Loucy (cell line): ENCODE measurements around the gene DOK6.

ENCODE experiments used
- H2AFZ ChIP-seq: fragments of 200-600 bp; sonication (generic); 2 replicates; pipeline ENCODE4 v1.6.0; 2016; ENCODE audit warnings: antibody characterized with exemption, mild to moderate bottlenecking, low read length, moderate library complexity
- H3F3A ChIP-seq: fragments of 200-600 bp; 2 replicates; pipeline ENCODE4 v1.6.0; 2016; ENCODE audit warnings: antibody characterized with exemption, low read depth, mild to moderate bottlenecking
- H3K27me3 ChIP-seq: fragments of 200-600 bp; sonication (generic); 2 replicates; pipeline ENCODE4 v1.6.1; 2014; ENCODE audit warnings: low read length, mild to moderate bottlenecking; ENCODE audit not compliant: insufficient read depth, poor library complexity, severe bottlenecking
- H3K36me3 ChIP-seq: fragments of 200-600 bp; sonication (generic); 2 replicates; pipeline ENCODE4 v1.6.1; 2016; ENCODE audit warnings: low read length; ENCODE audit not compliant: insufficient read depth
- H3K4me1 ChIP-seq: fragments of 200-600 bp; sonication (generic); 2 replicates; pipeline ENCODE4 v1.5.1; 2014; ENCODE audit warnings: low read length, mild to moderate bottlenecking; ENCODE audit not compliant: insufficient read depth, poor library complexity, severe bottlenecking
- H3K4me2 ChIP-seq: fragments of 200-600 bp; sonication (generic); 2 replicates; pipeline ENCODE4 v1.6.0; 2014; ENCODE audit warnings: antibody characterized with exemption, low read length, low read depth, mild to moderate bottlenecking; ENCODE audit not compliant: poor library complexity, severe bottlenecking
- H3K4me3 ChIP-seq: fragments of 200-600 bp; sonication (generic); 2 replicates; pipeline ENCODE4 v1.5.1; 2014; ENCODE audit warnings: low read length, mild to moderate bottlenecking, mixed read lengths; ENCODE audit not compliant: poor library complexity, severe bottlenecking
- H3K79me2 ChIP-seq: fragments of 200-600 bp; sonication (generic); 2 replicates; pipeline ENCODE4 v1.6.1; 2014; ENCODE audit warnings: low read length; ENCODE audit not compliant: insufficient read depth
- H3K9ac ChIP-seq: fragments of 200-600 bp; sonication (generic); 2 replicates; pipeline ENCODE4 v1.6.0; 2014; ENCODE audit warnings: mild to moderate bottlenecking, low read depth, low read length, moderate library complexity; ENCODE audit not compliant: poor library complexity, severe bottlenecking
- H3K9me2 ChIP-seq: fragments of 200-600 bp; sonication (generic); replicated peaks from 2 replicates; pipeline ENCODE4 v1.6.1; 2016; ENCODE audit warnings: low read depth, low read length, mixed read lengths
- H3K9me3 ChIP-seq: fragments of 200-600 bp; sonication (generic); 2 replicates; pipeline ENCODE4 v1.6.1; 2014; ENCODE audit warnings: mild to moderate bottlenecking, antibody characterized with exemption, low read length, low read depth; ENCODE audit not compliant: insufficient read depth
- H4K20me1 ChIP-seq: fragments of 200-600 bp; sonication (generic); 2 replicates; pipeline ENCODE4 v1.6.0; 2014; ENCODE audit warnings: antibody characterized with exemption, low read length, mild to moderate bottlenecking; ENCODE audit not compliant: insufficient read depth, poor library complexity, severe bottlenecking
- EZH2phosphoT487 ChIP-seq: fragments of 200-600 bp; IDR thresholded peaks from 2 replicates; pipeline ENCODE4 v1.6.1; 2018; ENCODE audit warnings: antibody characterized with exemption, mild to moderate bottlenecking, moderate library complexity, borderline replicate concordance
- TF ChIP-seq, protein P1 (sequence below): fragments of 200-600 bp; sonication (generic); conservative IDR thresholded peaks from 2 replicates; pipeline ENCODE4 v1.5.1; 2014; ENCODE audit warnings: mild to moderate bottlenecking, antibody characterized with exemption, low read length

DOK6 gene

DNA sequence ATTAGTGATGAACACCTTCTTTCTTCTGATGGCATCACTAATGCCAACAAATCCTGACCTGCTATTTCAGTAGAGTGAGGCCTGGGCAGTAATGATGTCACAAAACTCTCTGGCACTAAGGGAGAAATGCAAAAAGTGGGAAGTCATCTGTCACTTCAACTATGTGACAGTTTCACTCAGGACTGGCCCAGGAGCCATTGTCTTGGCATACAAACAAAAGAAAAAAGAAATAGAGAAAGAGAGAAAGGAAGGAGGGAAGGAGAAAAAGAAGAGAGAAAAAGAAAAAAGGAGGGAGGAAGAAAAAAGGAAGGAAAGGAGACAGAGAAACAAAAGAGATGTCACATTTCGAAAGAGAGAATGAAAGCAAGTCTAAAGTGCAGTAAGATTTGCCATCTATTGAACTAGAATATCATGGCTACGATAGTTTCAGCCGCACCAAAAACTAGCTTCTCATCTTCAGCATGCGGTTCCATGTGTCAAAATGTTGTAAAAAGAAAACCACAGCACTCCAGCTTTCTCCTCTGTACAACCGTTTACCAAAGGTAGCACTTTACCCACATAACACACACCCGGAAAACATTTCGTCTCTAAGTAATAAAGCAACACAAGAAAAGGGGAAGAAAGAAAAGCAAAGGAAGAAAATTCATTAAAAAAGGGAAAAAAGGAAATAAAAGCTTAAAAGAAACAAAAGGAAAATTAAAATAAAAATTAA is 496.9 kb downstream of the DOK6 start:
- Histone ChIP-seq H3K9me3 (no peaks in the 10 kb centered on the region), H3K9ac (peak overlapping the region; percentile 63), H3K4me3 (peak overlapping the region; percentile 70), H3F3A (no peaks in the 10 kb centered on the region; the same call in 1 of the 2 replicates), H4K20me1 (no peaks in the 10 kb centered on the region), H3K27me3 (no peaks in the 10 kb centered on the region), H3K79me2 (no peaks in the 10 kb centered on the region), H3K4me1 (peaks cover 43% of the 10 kb centered on the region), H3K36me3 (no peaks in the 10 kb centered on the region), H3K4me2 (peak overlapping the region; percentile 90), H2AFZ (peak overlapping the region; percentile 47), H3K9me2 (no peaks in the 10 kb centered on the region)
- TF ChIP-seq EZH2phosphoT487 = no peak
- TF ChIP-seq, protein P1, sequence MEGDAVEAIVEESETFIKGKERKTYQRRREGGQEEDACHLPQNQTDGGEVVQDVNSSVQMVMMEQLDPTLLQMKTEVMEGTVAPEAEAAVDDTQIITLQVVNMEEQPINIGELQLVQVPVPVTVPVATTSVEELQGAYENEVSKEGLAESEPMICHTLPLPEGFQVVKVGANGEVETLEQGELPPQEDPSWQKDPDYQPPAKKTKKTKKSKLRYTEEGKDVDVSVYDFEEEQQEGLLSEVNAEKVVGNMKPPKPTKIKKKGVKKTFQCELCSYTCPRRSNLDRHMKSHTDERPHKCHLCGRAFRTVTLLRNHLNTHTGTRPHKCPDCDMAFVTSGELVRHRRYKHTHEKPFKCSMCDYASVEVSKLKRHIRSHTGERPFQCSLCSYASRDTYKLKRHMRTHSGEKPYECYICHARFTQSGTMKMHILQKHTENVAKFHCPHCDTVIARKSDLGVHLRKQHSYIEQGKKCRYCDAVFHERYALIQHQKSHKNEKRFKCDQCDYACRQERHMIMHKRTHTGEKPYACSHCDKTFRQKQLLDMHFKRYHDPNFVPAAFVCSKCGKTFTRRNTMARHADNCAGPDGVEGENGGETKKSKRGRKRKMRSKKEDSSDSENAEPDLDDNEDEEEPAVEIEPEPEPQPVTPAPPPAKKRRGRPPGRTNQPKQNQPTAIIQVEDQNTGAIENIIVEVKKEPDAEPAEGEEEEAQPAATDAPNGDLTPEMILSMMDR = no peak

DNA sequence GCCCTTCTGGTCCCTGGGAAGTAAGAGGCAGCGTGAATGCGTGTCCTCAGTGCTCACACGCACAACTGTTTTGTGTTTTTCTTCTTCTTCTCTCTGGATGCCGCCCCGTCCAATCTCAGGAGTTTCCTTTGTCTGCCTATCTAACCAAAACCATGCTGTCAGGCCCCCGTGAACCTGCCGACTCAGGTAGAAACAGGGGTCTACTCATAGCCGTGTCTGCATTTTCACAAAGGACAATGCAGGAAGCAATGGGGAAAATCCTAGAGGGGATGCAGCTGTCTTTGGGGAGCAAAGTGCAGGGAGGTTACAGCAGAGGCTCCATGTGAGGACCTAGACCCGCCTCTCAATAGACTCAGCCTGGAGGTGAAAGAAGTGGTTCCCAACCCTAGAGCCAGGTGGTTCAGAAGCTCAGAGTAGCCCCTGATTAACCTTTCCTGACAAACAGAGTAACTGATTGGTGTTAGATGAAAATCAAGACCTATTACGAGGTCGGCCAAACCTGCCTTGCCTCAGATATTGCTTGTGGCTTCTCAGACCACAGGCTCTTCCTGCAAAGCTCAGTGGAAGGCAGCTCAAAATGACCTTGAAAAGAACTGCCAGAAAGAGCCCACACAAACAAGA is 497.7 kb downstream of the DOK6 start:
- Histone ChIP-seq H4K20me1 (no peaks in the 10 kb centered on the region), H3K9me2 (no peaks in the 10 kb centered on the region), H3F3A (no peaks in the 10 kb centered on the region; the same call in 1 of the 2 replicates), H3K9ac (peak overlapping the region; percentile 63), H3K27me3 (no peaks in the 10 kb centered on the region), H3K4me2 (peak overlapping the region; percentile 90), H3K4me1 (peaks cover 43% of the 10 kb centered on the region), H3K36me3 (no peaks in the 10 kb centered on the region), H3K79me2 (no peaks in the 10 kb centered on the region), H3K4me3 (peak overlapping the region; percentile 70), H3K9me3 (no peaks in the 10 kb centered on the region), H2AFZ (peak overlapping the region; percentile 47)
- no peak for TF ChIP-seq EZH2phosphoT487
- TF ChIP-seq, protein P1 = no peak
